Osteocyte (in vitro differentiated cells): ENCODE measurements around the gene C3orf22. TPM values are rescaled to one million over a fixed set of nuclear protein-coding genes. Genes with fewer than 3 reads are reported as not detected.

Source experiments
- DNase-seq: peaks from one replicate; pipeline ENCODE4 v3.0.0; 2021; ENCODE audit warnings: mixed read lengths; ENCODE audit not compliant: unreplicated experiment; ENCODE audit errors: extremely low spot score
- H3K27ac Mint-ChIP-seq: one replicate; pipeline ENCODE4 v1.8.0; 2021; ENCODE audit warnings: mild to moderate bottlenecking, mixed read lengths; ENCODE audit not compliant: unreplicated experiment
- H3K27me3 Mint-ChIP-seq: one replicate; pipeline ENCODE4 v1.8.0; 2021; ENCODE audit warnings: mixed read lengths; ENCODE audit not compliant: unreplicated experiment
- H3K36me3 Mint-ChIP-seq: one replicate; pipeline ENCODE4 v1.8.0; 2021; ENCODE audit warnings: mixed read lengths; ENCODE audit not compliant: unreplicated experiment
- H3K4me1 Mint-ChIP-seq: one replicate; pipeline ENCODE4 v1.8.0; 2021; ENCODE audit warnings: mixed read lengths; ENCODE audit not compliant: unreplicated experiment
- H3K4me3 Mint-ChIP-seq: one replicate; pipeline ENCODE4 v1.8.0; 2021; ENCODE audit warnings: mild to moderate bottlenecking, moderate library complexity, mixed read lengths; ENCODE audit not compliant: unreplicated experiment
- H3K9me3 Mint-ChIP-seq: one replicate; pipeline ENCODE4 v1.8.0; 2021; ENCODE audit warnings: mixed read lengths; ENCODE audit not compliant: unreplicated experiment
- total RNA-seq: library from RNA; stranded (reverse); gene quantifications from 2 replicates; pipeline ENCODE4 v1.2.1, GENCODE V29; 2021
- TF ChIP-seq, protein P1 (sequence below): fragments of 200-600 bp; sonication (generic); IDR thresholded peaks from 2 replicates; pipeline ENCODE4 v1.5.0; 2021; ENCODE audit warnings: antibody characterized with exemption, mild to moderate bottlenecking, moderate library complexity

C3orf22 gene
- total RNA-seq, 1 donor from 2014 or later: not detected

DNA sequence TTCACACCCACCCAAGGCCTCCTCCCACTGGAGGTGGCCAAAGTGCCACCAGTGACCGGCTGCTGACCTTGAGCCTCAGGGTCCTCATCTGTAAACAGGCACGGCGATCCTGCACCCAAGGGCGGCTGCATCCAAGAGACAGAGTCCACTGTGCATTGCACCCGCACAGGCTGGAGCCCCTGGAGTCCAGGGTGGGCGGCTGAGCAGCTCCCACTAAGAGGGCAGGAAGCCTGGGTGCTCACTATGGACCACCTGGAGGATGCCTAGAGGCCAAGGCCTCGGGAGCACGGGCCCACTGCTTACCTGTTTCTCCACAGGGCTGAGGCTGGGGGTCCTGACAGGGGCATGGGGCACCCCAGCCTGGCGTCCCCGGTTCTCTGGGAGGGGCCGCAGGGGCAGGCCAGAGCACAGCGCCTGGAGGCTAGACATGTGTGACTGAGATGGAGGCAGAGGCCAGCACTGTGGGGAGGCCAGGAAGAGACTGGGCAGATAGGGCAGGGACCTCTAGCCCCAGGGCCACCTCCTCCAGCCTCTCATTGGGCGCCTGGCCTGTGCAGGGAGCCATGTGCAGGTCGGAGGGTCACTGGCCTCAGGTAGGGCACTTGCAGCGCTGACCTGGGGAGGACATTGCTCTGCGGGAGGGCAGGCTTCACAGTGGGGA lies 41.3 kb downstream of the C3orf22 start, which contains the start of gene UROC1:
UROC1 (minus strand) TSS at position 483 of the 661 bp plus-strand sequence; CDS start at position 429, 54 bp downstream.
- no peaks in the 10 kb centered on the region for H3K9me3 Mint-ChIP-seq
- TF ChIP-seq, protein P1, sequence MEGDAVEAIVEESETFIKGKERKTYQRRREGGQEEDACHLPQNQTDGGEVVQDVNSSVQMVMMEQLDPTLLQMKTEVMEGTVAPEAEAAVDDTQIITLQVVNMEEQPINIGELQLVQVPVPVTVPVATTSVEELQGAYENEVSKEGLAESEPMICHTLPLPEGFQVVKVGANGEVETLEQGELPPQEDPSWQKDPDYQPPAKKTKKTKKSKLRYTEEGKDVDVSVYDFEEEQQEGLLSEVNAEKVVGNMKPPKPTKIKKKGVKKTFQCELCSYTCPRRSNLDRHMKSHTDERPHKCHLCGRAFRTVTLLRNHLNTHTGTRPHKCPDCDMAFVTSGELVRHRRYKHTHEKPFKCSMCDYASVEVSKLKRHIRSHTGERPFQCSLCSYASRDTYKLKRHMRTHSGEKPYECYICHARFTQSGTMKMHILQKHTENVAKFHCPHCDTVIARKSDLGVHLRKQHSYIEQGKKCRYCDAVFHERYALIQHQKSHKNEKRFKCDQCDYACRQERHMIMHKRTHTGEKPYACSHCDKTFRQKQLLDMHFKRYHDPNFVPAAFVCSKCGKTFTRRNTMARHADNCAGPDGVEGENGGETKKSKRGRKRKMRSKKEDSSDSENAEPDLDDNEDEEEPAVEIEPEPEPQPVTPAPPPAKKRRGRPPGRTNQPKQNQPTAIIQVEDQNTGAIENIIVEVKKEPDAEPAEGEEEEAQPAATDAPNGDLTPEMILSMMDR: no peak
- no peak within 1 kb of the TSS for H3K4me3 Mint-ChIP-seq
- H3K27ac Mint-ChIP-seq: no peak within 1 kb of the TSS
- no peaks in the 10 kb centered on the region for H3K4me1 Mint-ChIP-seq
- DNase-seq: no peak
- peaks cover 22% of the 10 kb centered on the region for H3K27me3 Mint-ChIP-seq
- no peaks in the 10 kb centered on the region for H3K36me3 Mint-ChIP-seq

DNA sequence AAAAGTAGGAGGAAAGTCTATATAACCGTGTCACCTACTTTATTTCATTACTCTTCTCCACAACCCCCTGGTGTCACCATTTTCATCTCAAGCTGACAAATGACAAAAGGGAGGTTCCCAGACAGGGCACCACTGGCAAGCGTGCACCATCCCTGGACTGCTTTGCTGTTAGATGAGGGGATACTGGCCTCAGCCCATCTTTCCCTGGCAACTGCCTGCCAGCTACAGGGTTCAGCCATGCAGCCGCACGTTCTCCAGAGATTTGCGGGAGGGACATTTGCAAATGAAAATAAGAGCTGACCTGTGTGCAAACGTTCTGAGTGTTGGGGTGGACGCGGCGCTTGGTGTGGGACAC lies 41.8 kb downstream of the C3orf22 start:
- no peak overlapping the region for H3K27ac Mint-ChIP-seq
- H3K9me3 Mint-ChIP-seq: no peaks in the 10 kb centered on the region
- no peak overlapping the region for H3K4me3 Mint-ChIP-seq
- TF ChIP-seq, protein P1: no peak
- no peaks in the 10 kb centered on the region for H3K36me3 Mint-ChIP-seq
- DNase-seq: no peak
- H3K4me1 Mint-ChIP-seq: no peaks in the 10 kb centered on the region
- H3K27me3 Mint-ChIP-seq: peaks cover 17% of the 10 kb centered on the region

DNA sequence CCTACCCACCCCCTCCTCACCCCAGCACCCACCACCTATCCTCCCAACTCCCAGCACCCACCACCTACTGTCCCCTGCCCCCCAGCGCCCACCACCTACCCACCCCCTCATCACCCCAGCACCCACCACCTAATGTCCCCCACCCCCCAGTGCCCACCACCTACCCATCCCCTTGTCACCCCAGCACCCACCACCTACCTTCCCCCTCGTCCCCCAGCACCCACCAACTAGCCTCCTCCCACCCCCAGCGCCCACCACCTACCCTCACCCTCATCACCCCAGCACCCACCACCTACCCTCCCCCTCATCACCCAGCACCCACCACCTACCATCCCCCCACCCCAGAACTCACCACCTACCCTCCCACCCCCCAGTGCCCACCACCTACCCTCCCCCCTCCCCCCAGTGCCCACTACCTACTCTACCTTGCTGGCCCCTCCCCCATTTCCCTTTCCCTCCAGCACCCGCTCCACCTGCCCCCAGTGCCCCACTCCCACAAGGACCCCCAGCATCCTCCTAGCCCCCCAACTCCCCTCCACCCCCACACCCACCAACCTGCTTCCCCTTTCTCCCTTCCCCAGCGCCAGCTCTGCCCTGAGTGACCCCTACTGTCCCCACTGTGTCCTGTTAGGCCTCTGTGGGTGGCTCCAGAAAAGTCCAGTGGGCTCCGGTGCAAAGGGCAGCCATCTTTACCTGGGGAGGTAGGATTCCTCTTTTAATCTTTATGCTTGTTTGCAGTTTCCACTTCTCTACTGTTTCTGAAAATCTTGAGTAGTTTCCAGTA lies 42.4 kb downstream of the C3orf22 start:
- H3K4me1 Mint-ChIP-seq: no peaks in the 10 kb centered on the region
- H3K36me3 Mint-ChIP-seq: no peaks in the 10 kb centered on the region
- H3K27ac Mint-ChIP-seq: no peak overlapping the region
- DNase-seq: no peak
- TF ChIP-seq, protein P1: no peak
- H3K27me3 Mint-ChIP-seq: peaks cover 17% of the 10 kb centered on the region
- no peak overlapping the region for H3K4me3 Mint-ChIP-seq
- no peaks in the 10 kb centered on the region for H3K9me3 Mint-ChIP-seq

DNA sequence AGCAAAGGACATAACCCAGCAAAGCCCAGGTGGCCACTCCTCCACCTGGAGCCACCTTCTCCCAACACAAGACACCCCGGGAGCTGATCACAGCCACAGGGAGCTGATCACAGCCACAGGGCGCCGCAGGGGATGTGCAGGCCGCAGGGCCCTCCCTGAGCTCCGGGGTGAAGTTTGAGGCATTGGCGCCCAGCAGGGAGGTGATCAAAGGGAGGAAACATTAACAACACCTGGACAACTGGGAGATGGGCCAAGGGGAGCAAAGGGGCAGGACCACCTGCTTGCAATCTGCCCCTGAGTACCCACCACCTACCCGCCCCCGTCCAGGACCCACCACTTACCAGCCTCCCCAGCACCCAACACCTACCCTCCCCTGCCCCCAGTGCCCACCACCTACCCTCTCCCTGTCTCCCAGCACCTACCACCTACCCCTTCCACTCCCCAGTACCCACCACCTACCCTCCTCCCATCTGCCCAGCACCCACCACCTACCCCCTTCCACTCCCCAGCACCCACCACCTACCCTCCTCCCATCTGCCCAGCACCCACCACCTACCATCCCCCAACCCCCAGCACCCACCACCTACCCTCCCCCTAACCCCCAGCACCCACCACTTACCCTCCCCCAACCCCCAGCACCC lies 43.5 kb downstream of the C3orf22 start:
- Mint-ChIP-seq H3K27ac (no peak overlapping the region), H3K9me3 (no peaks in the 10 kb centered on the region), H3K4me1 (no peaks in the 10 kb centered on the region), H3K36me3 (no peaks in the 10 kb centered on the region), H3K4me3 (no peak overlapping the region), H3K27me3 (peaks cover 12% of the 10 kb centered on the region)
- TF ChIP-seq, protein P1: no peak
- DNase-seq: no peak

DNA sequence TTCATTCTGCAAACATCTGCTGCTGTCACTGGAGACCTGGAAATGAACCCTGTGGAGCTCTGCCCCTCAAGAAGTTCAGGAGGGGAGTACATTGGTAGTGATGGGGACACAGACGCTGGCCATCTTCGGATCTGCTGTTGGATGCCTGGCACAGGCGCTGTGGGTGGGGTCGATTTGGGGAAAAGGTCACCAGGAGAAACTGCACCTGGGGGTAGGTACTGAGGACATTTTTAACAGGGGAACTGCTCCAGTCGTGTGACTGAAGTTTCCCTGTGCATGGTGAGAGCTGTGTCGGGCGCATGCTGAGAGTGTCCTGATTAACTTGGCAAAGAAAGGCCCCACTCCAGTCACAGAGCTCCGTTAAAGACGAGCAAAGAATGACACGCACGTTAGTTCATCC lies 44.6 kb downstream of the C3orf22 start:
- TF ChIP-seq, protein P1: no peak
- no peaks in the 10 kb centered on the region for H3K36me3 Mint-ChIP-seq
- no peak overlapping the region for H3K27ac Mint-ChIP-seq
- H3K27me3 Mint-ChIP-seq: peaks cover 8% of the 10 kb centered on the region
- DNase-seq: no peak
- H3K9me3 Mint-ChIP-seq: no peaks in the 10 kb centered on the region
- no peaks in the 10 kb centered on the region for H3K4me1 Mint-ChIP-seq
- no peak overlapping the region for H3K4me3 Mint-ChIP-seq
